ENCODE measurements around the gene LGR5.
"Not testable (repeated sequence)": the region's sequence is repeated elsewhere in the genome, so short reads cannot be mapped to it uniquely, and the experiment has no call there.

GRCh38 chr12:71490844-71491243, 51.2 kb downstream of the LGR5 start:
- not testable (repeated sequence) for TF ChIP-seq CTCF, POLR2A (IDR thresholded peaks at IDR 0.05)

Measured in Peyer's patch (tissue), 4 donors.